OCI-LY1 (cell line): Measurements from ENCODE around the gene TCF25.

Source experiments
- EZH2 ChIP-seq: fragments of 200-600 bp; sonication (generic), shearing (Covaris generic); IDR thresholded peaks from 2 replicates; pipeline ENCODE4 v1.8.0; 2017; ENCODE audit warnings: borderline replicate concordance, mixed run types, mild to moderate bottlenecking, antibody characterized with exemption, low read length, moderate library complexity, mixed read lengths
- TF ChIP-seq, protein P1 (sequence below): fragments of 200-600 bp; sonication (generic), shearing (Covaris generic); IDR thresholded peaks from 2 replicates; pipeline ENCODE4 v1.5.1; 2017; ENCODE audit warnings: mild to moderate bottlenecking, antibody characterized with exemption, low read length, moderate library complexity, mixed read lengths

DNA sequence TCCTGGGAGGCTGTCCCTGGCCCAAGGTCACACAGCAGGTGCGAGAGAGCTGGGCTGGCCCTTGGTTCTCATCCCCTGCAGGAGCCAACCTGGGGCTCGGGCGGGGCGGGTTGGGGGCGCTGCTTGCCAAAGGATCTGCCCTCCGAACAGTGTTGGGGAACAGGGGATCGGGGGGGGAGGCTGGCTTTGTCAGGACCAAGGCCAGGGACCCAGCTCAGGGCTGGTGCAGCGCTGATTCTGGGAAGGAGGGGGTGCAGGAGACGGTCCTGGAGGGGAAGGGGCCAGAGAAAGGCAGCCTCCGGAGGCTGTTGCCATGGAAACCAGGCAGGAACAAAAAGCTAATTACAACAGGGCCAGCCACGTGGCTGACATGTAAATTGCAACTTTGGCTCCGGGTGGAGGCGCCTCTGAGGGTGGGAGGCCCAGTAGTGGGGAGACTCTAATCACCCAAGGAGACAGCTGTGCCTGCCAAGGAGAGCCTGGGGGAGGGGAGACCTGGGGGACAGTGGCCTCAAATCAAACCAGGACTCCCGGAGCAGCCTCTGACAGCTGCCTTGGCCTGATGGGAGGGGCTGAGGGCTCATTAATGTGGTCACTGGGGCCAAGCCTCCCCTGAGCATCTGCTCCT, 51.0 kb downstream of the TCF25 start:
- TF ChIP-seq, protein P1, sequence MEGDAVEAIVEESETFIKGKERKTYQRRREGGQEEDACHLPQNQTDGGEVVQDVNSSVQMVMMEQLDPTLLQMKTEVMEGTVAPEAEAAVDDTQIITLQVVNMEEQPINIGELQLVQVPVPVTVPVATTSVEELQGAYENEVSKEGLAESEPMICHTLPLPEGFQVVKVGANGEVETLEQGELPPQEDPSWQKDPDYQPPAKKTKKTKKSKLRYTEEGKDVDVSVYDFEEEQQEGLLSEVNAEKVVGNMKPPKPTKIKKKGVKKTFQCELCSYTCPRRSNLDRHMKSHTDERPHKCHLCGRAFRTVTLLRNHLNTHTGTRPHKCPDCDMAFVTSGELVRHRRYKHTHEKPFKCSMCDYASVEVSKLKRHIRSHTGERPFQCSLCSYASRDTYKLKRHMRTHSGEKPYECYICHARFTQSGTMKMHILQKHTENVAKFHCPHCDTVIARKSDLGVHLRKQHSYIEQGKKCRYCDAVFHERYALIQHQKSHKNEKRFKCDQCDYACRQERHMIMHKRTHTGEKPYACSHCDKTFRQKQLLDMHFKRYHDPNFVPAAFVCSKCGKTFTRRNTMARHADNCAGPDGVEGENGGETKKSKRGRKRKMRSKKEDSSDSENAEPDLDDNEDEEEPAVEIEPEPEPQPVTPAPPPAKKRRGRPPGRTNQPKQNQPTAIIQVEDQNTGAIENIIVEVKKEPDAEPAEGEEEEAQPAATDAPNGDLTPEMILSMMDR: no peak
- no peak for TF ChIP-seq EZH2
